ENCODE data around the gene PP2D1. TPM values are rescaled to one million over a fixed set of nuclear protein-coding genes. Genes with fewer than 3 reads are reported as not detected.
"Not testable (repeated sequence)": the region's sequence is repeated elsewhere in the genome, so short reads cannot be mapped to it uniquely, and the experiment has no call there.

The PP2D1 gene
- total RNA-seq, 1 experiment from 2014 or later, result not detected

- Histone ChIP-seq H4K20me1 (ENCODE audit: insufficient read depth) (no peaks in the 10 kb centered on the region), H3K4me1 (ENCODE audit: control insufficient read depth in 1 of 2, insufficient read depth in 2 of 2, low read length in 2 of 2) (no peaks in the 10 kb centered on the region), H3K27ac (ENCODE audit: low read depth, low read length) (no peak overlapping the region), H3K36me3 (ENCODE audit: control insufficient read depth in 1 of 2, insufficient read depth in 2 of 2, low read length in 2 of 2) (no peaks in the 10 kb centered on the region), H3K27me3 (ENCODE audit: insufficient read depth, low read length) (no peaks in the 10 kb centered on the region), H3K9me2 (ENCODE audit: insufficient read depth) (no peaks in the 10 kb centered on the region), H2AFZ (ENCODE audit: low read depth, low read length, poor library complexity, severe bottlenecking) (no peak overlapping the region), H3K9ac (ENCODE audit: low read length) (no peak overlapping the region), H3K79me2 (ENCODE audit: insufficient read depth, low read length) (no peaks in the 10 kb centered on the region), H3K4me3 (replicated peaks in 1 of 2; ENCODE audit: low read depth in 1 of 2, low read length in 2 of 2) (no peak overlapping the region), H3K4me2 (ENCODE audit: low read length) (no peak overlapping the region), H3K9me3 (ENCODE audit: control insufficient read depth in 1 of 2, insufficient read depth in 1 of 2, low read depth in 1 of 2, low read length in 2 of 2) (no peaks in the 10 kb centered on the region)
- no TSS peak for BruUV-seq (replicated peaks)
- CTCF ChIA-PET, result no interaction called here
- RAD21 ChIA-PET (ENCODE audit: low non-redundant PET in 1 of 2, low total read pairs in 2 of 2, uncharacterized antibody in 2 of 2, unreplicated experiment in 2 of 2), result no interaction called here
- intact Hi-C loops (cut with micrococcal nuclease), result no loop called here
- POLR2A ChIA-PET, result no interaction called here
- ATAC-seq, result no peak
- DNase-seq (ENCODE audit: low read depth, low spot score), result no peak
- TF ChIP-seq SIN3A (IDR thresholded peaks at IDR 0.05; ENCODE audit: low read depth), result no peak
- TF ChIP-seq CEBPB (IDR thresholded peaks at IDR 0.05; ENCODE audit: low read depth), result no peak
- TF ChIP-seq RAD21 (IDR thresholded peaks at IDR 0.05; ENCODE audit: low read depth), result no peak
- no peak for TF ChIP-seq POLR2AphosphoS5 (IDR thresholded peaks at IDR 0.05; ENCODE audit: low read depth, low read length)
- TF ChIP-seq EGR1 (IDR thresholded peaks at IDR 0.05; ENCODE audit: low read depth), result no peak
- no peak for TF ChIP-seq EZH2phosphoT487 (IDR thresholded peaks at IDR 0.05; ENCODE audit: borderline replicate concordance)
Observed at GRCh38 chr3:20022954-20023622, 11.0 kb upstream of the PP2D1 start.

- H3K9ac ChIP-seq (ENCODE audit: low read length); H3K4me3 ChIP-seq (replicated peaks in 1 of 2; ENCODE audit: low read depth in 1 of 2, low read length in 2 of 2); DNase-seq (ENCODE audit: low read depth, low spot score); H3K27me3 ChIP-seq (ENCODE audit: insufficient read depth, low read length); H4K20me1 ChIP-seq (ENCODE audit: insufficient read depth); H3K79me2 ChIP-seq (ENCODE audit: insufficient read depth, low read length); CTCF ChIA-PET; H3K27ac ChIP-seq (ENCODE audit: low read depth, low read length); RAD21 ChIA-PET (ENCODE audit: low non-redundant PET in 1 of 2, low total read pairs in 2 of 2, uncharacterized antibody in 2 of 2, unreplicated experiment in 2 of 2); H3K4me2 ChIP-seq (ENCODE audit: low read length); ATAC-seq; BruUV-seq (replicated peaks); H2AFZ ChIP-seq (ENCODE audit: low read depth, low read length, poor library complexity, severe bottlenecking); H3K4me1 ChIP-seq (ENCODE audit: control insufficient read depth in 1 of 2, insufficient read depth in 2 of 2, low read length in 2 of 2); H3K9me2 ChIP-seq (ENCODE audit: insufficient read depth); H3K36me3 ChIP-seq (ENCODE audit: control insufficient read depth in 1 of 2, insufficient read depth in 2 of 2, low read length in 2 of 2); intact Hi-C loops (cut with micrococcal nuclease); POLR2A ChIA-PET; H3K9me3 ChIP-seq (ENCODE audit: control insufficient read depth in 1 of 2, insufficient read depth in 1 of 2, low read depth in 1 of 2, low read length in 2 of 2): not testable (repeated sequence)
Observed at GRCh38 chr3:20016076-20016475, 4.0 kb upstream of the PP2D1 start.
